Gastroesophageal sphincter (tissue), 3 donors: Measurements from ENCODE around the gene SDHC.

Experiments used
- POLR2A ChIP-seq, 2 donors: fragments of 450-650 bp; IDR thresholded peaks; one replicate each; pipeline ENCODE4 v1.6.1; 2017; ENCODE audit warnings: antibody characterized with exemption in 2 of 2, mild to moderate bottlenecking in 2 of 2, moderate library complexity in 1 of 2
- POLR2AphosphoS5 ChIP-seq: sonication (generic); formaldehyde crosslinking; IDR thresholded peaks from one replicate; pipeline ENCODE4 v1.6.1; 2017; ENCODE audit warnings: antibody characterized with exemption
- TF ChIP-seq, protein P1 (sequence below), 4 experiments: fragments of 200-600 bp in 2 of 4; fragments of 450-650 bp in 2 of 4; sonication (generic) in 1 of 4; IDR thresholded peaks; one replicate each; pipeline ENCODE4 v1.5.1; 2017 to 2019; ENCODE audit warnings: antibody characterized with exemption in 4 of 4, mild to moderate bottlenecking in 2 of 4, moderate library complexity in 2 of 4

DNA sequence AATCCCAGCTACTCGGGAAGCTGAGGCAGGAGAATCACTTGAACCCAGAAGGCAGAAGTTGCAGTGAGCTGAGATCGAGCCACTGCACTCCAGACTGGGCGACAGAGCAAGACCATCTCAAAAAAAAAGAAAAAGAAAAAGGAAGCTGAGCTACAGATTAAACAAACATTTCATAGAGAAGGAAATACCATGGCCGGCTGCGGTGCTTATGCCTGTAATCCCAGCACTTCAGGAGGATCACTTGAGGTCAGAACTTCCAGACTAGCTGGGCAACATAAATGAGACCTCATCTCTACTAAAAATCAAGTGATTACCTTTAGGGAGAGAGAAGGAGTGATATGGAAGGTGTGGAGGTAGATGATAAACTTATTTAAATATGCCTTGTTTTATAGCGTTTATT, 67.5 kb downstream of the SDHC start:
- TF ChIP-seq, protein P1, sequence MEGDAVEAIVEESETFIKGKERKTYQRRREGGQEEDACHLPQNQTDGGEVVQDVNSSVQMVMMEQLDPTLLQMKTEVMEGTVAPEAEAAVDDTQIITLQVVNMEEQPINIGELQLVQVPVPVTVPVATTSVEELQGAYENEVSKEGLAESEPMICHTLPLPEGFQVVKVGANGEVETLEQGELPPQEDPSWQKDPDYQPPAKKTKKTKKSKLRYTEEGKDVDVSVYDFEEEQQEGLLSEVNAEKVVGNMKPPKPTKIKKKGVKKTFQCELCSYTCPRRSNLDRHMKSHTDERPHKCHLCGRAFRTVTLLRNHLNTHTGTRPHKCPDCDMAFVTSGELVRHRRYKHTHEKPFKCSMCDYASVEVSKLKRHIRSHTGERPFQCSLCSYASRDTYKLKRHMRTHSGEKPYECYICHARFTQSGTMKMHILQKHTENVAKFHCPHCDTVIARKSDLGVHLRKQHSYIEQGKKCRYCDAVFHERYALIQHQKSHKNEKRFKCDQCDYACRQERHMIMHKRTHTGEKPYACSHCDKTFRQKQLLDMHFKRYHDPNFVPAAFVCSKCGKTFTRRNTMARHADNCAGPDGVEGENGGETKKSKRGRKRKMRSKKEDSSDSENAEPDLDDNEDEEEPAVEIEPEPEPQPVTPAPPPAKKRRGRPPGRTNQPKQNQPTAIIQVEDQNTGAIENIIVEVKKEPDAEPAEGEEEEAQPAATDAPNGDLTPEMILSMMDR (IDR thresholded peaks at IDR 0.05): no peak
- TF ChIP-seq POLR2A (IDR thresholded peaks at IDR 0.05) (no peak), POLR2AphosphoS5 (no peak)
